Stimulated activated CD8-positive, alpha-beta memory T cell treated with anti-CD3 and anti-CD28 coated beads, Interleukin-2, amount 100 ng/mL, for 48 hours (primary cell): ENCODE results near the gene CREB3L1.

Experiments used
- DNase-seq, 2 donors: peaks; one replicate each; pipeline ENCODE4 v3.0.0-alpha.2; 2020; ENCODE audit warnings: low read depth in 2 of 2

Gene CREB3L1

GRCh38 chr11:46343520-46343919, 66.1 kb downstream of the CREB3L1 start:
- no peak for DNase-seq

GRCh38 chr11:46345131-46345597, 67.7 kb downstream of the CREB3L1 start:
- no peak for DNase-seq

DNA sequence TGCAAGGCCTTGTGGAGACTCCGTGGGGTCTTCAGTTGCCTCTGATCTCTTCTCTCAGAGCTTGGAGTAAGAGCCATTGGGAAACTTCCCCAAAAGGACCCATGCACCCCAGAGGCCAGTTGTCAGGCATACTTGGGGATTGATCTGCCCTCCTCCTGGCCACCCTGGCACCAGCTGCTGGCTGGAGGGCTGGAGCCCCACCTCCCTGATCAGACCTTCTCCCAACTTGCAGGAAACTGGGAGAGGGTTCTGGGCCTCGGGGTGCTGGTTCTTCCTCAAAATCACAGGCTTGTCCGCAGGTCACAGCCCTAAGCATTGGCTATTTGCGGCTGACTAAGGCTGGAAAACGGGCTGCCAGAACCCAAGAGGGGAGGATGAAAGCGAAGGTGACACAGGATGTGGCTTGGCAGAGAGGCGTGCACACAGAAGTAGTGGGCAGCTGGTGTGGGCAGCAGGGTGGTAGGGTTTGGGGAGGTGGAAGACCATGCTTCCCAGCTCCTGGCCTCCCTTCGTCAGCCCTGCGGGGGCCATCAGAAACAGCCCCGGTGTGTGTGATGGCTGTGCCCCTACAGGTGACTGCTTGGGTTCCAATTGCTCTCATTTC, 68.5 kb downstream of the CREB3L1 start:
- no peak for DNase-seq

DNA sequence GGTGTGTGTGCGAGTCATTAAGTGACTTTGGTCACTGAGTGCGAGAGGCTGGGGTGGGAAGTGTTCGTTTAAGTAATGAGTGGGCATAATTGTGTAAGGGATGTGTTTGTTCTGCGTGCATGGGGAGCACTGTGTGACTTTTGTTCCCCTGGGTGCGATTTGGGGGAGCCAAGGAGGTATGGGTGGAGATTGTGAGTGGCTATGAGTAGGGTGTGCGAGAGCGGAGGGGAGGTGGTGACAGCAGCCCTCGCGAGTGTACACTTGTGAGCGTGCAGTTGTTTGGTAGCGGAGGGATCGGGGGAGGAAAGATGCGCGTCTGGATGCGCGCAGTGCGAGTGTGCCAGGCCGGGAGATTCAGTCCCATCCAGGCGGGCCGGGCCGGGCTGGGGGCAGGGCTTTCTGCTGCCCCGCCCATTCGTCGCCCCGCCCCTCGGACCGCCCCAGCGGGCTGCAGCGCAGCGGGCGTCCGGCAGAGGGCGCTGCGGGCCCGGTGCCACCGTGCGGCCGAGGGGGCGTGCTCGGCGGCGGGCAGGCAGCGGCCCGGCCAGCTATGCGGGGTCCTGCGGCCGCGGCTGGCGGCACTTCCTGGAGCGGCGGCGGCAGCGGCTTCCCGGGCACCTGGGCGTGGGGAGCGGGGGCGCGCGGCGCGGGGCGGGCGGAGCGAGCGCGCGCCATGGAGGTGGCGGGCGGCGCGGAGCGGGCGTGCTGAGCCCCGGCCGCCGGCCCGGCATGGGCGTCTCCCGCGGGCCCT, 69.6 kb downstream of the CREB3L1 start, which contains the start of gene DGKZ:
TSS of gene DGKZ (plus strand) at position 578 of the 751 bp plus-strand sequence. CDS start 197 bp downstream, outside the sequence.
- DNase-seq, result peak; percentile 77 to 80

GRCh38 chr11:46347637-46348311, 70.3 kb downstream of the CREB3L1 start:
- no peak for DNase-seq

DNA sequence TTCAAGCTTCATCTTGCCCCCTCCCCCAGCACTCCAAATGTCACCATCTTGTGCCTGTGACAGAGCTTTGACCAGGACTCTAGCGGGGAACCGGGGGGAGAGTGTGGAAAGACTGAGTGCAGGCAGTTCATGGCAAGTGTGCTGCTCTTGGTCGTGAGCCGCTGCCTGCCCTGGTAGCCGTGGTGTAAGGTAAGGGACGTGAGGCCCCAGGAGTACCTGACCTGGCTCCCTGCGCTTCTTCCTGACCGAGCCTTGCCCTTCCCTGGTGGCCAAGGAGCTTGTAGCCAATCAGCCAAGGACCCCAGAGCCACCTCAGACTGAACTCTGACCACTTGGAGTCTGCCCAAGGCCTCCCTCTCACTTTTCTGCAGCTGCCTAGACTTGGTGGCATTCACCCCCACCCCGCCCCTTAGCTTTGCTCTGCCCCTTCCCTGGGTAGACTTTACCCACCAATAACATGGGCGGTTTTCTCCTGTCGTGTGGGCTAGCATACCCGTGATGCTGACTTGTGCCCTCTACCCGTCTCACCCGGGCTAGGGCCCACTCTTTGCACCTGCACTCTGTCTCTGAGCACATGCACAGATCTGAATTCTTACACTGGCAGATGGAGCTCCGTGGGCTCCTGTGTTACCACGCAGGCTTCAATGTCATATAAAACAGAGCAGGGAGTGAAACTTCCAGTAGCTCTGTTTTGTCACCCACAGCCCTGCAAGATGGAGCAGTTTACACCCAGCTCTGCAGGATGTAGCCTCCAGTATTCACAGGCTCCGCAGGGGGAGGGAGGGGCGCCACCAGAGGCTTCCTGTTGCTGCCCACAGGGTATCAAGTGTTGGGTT, 71.3 kb downstream of the CREB3L1 start:
- DNase-seq, result no peak

DNA sequence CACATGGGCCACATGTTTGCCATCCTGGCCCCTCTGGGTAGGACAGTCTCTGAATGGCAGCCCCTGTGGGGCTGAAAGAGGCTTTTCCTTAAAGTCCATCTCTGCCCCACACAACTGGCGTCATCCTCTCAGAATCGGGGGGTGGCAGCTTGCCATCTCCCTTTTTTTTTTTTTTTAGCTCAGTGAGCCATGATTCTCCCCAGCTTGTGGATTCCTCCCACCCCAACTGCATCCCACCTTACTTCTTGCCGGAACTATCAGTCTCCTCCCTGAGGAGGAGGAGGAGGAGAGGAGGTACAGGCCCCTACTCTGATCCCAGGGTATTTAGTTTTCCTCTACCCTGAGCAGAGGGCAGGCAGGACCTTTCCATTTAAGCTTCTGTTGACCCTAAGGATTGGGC, 73.2 kb downstream of the CREB3L1 start:
- no peak for DNase-seq

GRCh38 chr11:46351148-46351547, 73.7 kb downstream of the CREB3L1 start:
- DNase-seq, result no peak

GRCh38 chr11:46351606-46352005, 74.1 kb downstream of the CREB3L1 start:
- DNase-seq, result no peak

DNA sequence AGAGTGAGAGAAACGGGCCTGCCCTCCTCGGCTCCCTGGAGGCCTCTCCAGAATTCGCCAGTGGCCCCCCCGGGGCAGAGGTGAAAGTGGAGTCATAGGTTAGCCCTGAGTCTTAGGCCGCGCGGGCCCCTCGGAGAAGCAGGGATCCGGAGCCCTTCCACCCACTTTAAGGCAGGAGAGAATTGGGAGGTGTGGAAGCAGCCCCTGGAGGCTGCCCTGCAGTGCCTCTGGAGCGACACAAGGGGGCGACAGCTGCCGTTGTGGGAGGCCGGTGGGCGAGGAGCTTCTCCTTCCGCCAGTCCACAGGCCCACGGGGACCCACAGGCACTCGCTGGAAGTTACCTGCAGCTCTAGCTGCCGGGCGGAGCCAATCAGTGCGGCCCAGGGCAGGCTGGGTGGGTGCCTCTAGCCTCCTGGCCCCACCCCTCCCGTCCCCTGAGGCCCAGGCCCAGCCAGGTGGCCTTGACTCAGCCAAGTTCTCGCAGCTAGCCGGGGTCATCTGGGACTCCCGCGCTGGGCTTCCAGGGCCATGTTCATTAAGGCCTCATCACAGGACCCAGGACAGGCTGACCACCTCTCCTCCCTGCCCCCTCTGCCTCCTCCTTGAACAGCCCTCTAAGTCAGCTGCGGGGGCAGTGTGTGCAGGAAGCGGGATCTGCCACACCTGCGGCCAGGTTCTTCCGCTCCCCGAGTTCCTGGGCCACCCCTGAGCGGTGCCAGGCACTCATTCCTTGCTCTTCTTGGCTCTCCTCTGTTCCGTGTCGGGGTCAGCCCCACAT, 74.8 kb downstream of the CREB3L1 start:
- peak; percentile 52 to 64 for DNase-seq

- peak; percentile 55 to 59 for DNase-seq
Measured at GRCh38 chr11:46353698-46354097, 76.2 kb downstream of the CREB3L1 start.

- no peak for DNase-seq
Measured at GRCh38 chr11:46356924-46357482, 79.5 kb downstream of the CREB3L1 start.

DNA sequence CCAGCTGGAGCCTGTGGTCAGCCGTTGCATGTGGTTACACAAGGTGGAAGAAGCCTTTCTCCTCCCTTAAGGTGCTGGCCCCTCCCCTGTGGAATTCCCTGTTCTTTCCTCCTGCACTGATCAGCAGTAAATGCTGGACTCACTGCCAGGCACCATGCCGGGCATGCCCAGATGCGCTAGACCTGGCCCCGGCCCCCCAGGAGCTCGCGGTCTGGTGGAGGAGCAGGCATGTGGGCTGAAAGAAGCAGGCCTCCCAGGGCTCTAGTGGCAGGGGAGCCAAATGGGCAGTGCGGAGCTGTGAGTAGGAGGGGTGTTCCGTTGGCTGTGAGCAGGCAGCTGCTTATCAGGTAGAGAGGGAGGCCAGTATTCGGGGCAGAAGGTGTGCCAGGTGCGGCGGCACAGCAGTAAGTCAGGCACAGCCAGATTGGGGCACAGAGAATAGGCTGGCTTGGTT, 80.0 kb downstream of the CREB3L1 start:
- DNase-seq, result no peak

DNA sequence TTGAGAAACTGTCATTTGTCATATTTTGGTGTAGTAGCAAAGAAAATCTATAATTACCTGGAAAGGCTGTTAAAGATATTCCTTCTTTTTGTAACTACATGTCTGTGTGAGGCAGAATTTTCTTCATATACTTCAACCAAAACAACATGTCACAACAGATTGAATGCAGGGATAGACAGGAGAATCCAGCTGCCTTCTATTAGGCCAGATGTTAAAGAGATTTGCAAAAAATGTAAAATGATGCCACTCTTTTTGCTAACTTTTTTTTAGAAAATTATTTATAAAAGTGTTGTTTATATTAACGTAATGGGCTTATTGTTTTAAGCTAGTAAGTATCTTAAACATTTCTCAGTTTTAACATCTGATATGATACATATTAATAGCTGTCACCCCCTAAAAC, 82.5 kb downstream of the CREB3L1 start:
- DNase-seq, result no peak

- no peak for DNase-seq
Measured at GRCh38 chr11:46360878-46361277, 83.4 kb downstream of the CREB3L1 start.

- DNase-seq, result peak in 1 of 2 donors; percentile 49
Measured at GRCh38 chr11:46361283-46362155, 84.1 kb downstream of the CREB3L1 start.

- DNase-seq, result no peak
Measured at GRCh38 chr11:46362156-46363030, 84.9 kb downstream of the CREB3L1 start.

DNA sequence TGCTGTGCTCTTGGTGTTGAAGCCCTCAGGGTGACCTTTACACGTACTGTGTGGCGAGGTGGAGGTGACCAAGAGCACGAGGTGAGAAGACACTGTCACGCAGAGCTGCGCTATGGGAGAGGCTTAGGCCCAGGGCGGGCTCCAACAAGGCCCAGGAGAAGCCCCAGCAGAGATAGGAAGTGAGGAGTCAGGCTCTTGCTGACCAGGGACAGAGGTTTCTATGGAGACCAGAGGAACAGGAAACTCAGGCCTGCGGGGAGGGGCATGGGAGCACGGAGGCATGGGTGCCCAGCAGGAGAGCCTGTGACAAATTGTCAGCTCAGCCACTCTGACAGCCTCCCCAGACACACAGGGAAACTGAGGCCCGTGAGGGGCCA, 85.6 kb downstream of the CREB3L1 start:
- DNase-seq, result no peak
